DND-41 (cell line): ENCODE data around the gene PHACTR1.

Experiments used
- ATAC-seq: fragments of 200-7000 bp; cut with Tn5 transposase; 3 replicates; pipeline ENCODE4 v1.9.1; 2021; ENCODE audit warnings: low read depth; ENCODE audit not compliant: insufficient read depth
- DNase-seq: peaks from one replicate; pipeline ENCODE4 v3.0.0-alpha.2; 2020
- H2AFZ ChIP-seq: 2 replicates; pipeline ENCODE4 v1.6.0; 2012; ENCODE audit warnings: low read depth, low read length
- H3K27ac ChIP-seq: 2 replicates; pipeline ENCODE4 v1.5.1; 2012; ENCODE audit warnings: low read length, inconsistent platforms
- H3K27me3 ChIP-seq: fragments of 200-600 bp; sonication (generic); 2 replicates; pipeline ENCODE4 v1.6.0; 2012; ENCODE audit warnings: low read length, mild to moderate bottlenecking, inconsistent platforms; ENCODE audit not compliant: insufficient read depth, poor library complexity
- H3K36me3 ChIP-seq: 2 replicates; pipeline ENCODE4 v1.5.1; 2012; ENCODE audit warnings: low read length, inconsistent platforms; ENCODE audit not compliant: insufficient read depth
- H3K4me1 ChIP-seq: 2 replicates; pipeline ENCODE4 v1.5.1; 2012; ENCODE audit warnings: mild to moderate bottlenecking, low read length; ENCODE audit not compliant: insufficient read depth
- H3K4me2 ChIP-seq: 2 replicates; pipeline ENCODE4 v1.6.0; 2012; ENCODE audit warnings: mild to moderate bottlenecking, moderate library complexity, low read length, inconsistent platforms; ENCODE audit not compliant: insufficient read depth
- H3K4me3 ChIP-seq, 2 experiments: fragments of 200-600 bp in 1 of 2; shearing (Covaris generic) in 1 of 2; 2 replicates each; pipeline ENCODE4 v1.5.1; 2012 to 2016; ENCODE audit warnings: inconsistent platforms in 2 of 2, low read length in 2 of 2, mild to moderate bottlenecking in 2 of 2, low read depth in 1 of 2, moderate library complexity in 1 of 2
- H3K79me2 ChIP-seq: 2 replicates; pipeline ENCODE4 v1.6.0; 2012; ENCODE audit warnings: low read length, inconsistent platforms; ENCODE audit not compliant: insufficient read depth
- H3K9ac ChIP-seq: 2 replicates; pipeline ENCODE4 v1.6.0; 2012; ENCODE audit warnings: low read depth, mild to moderate bottlenecking, inconsistent platforms, low read length, moderate library complexity
- H3K9me3 ChIP-seq: 2 replicates; pipeline ENCODE4 v1.5.1; 2012; ENCODE audit warnings: low read length, moderate library complexity, mild to moderate bottlenecking, inconsistent platforms; ENCODE audit not compliant: insufficient read depth, severe bottlenecking
- H4K20me1 ChIP-seq: 2 replicates; pipeline ENCODE4 v1.6.0; 2012; ENCODE audit warnings: low read length; ENCODE audit not compliant: insufficient read depth
- CTCF ChIP-seq: IDR thresholded peaks from 2 replicates; pipeline ENCODE4 v1.5.1; 2012; ENCODE audit warnings: borderline replicate concordance, low read length, moderate library complexity, mild to moderate bottlenecking; ENCODE audit not compliant: poor library complexity, severe bottlenecking; ENCODE audit errors: extremely low read depth
- EZH2 ChIP-seq: IDR thresholded peaks from 3 replicates; pipeline ENCODE4 v1.6.1; 2012; ENCODE audit warnings: borderline replicate concordance, low read depth, mild to moderate bottlenecking, moderate library complexity, low read length, inconsistent platforms; ENCODE audit not compliant: severe bottlenecking

PHACTR1 gene

GRCh38 chr6:13172291-13172690, 455.7 kb downstream of the PHACTR1 start:
- H3K27ac ChIP-seq, result no peak overlapping the region
- H4K20me1 ChIP-seq, result no peaks in the 10 kb centered on the region
- no peaks in the 10 kb centered on the region for H3K79me2 ChIP-seq
- no peak overlapping the region for H3K4me3 ChIP-seq
- no peak overlapping the region for H3K4me2 ChIP-seq
- no peaks in the 10 kb centered on the region for H3K9me3 ChIP-seq
- DNase-seq, result no peak
- no peak overlapping the region for H3K9ac ChIP-seq
- no peaks in the 10 kb centered on the region for H3K36me3 ChIP-seq
- H3K27me3 ChIP-seq, result peaks cover 23% of the 10 kb centered on the region
- no peaks in the 10 kb centered on the region for H3K4me1 ChIP-seq
- H2AFZ ChIP-seq, result no peak overlapping the region
- TF ChIP-seq EZH2 (no peak), CTCF (no peak)
- no peak for ATAC-seq

- H3K4me2 ChIP-seq, result no peak overlapping the region
- TF ChIP-seq EZH2, result no peak
- TF ChIP-seq CTCF, result no peak
- H4K20me1 ChIP-seq, result no peaks in the 10 kb centered on the region
- H3K4me3 ChIP-seq, result no peak overlapping the region
- peaks cover 11% of the 10 kb centered on the region for H3K27me3 ChIP-seq
- H2AFZ ChIP-seq, result no peak overlapping the region
- ATAC-seq (no peak), DNase-seq (no peak)
- no peaks in the 10 kb centered on the region for H3K79me2 ChIP-seq
- H3K36me3 ChIP-seq, result no peaks in the 10 kb centered on the region
- no peaks in the 10 kb centered on the region; the same call in 1 of the 2 replicates for H3K4me1 ChIP-seq
- H3K9me3 ChIP-seq, result no peaks in the 10 kb centered on the region
- H3K9ac ChIP-seq, result no peak overlapping the region
- H3K27ac ChIP-seq, result no peak overlapping the region
Measured at GRCh38 chr6:13175087-13175486, 458.5 kb downstream of the PHACTR1 start.

GRCh38 chr6:13175759-13176158, 459.2 kb downstream of the PHACTR1 start:
- no peaks in the 10 kb centered on the region for H3K36me3 ChIP-seq
- DNase-seq (no peak), ATAC-seq (no peak)
- H3K4me2 ChIP-seq, result no peak overlapping the region
- H3K4me1 ChIP-seq, result no peaks in the 10 kb centered on the region; the same call in 1 of the 2 replicates
- H3K79me2 ChIP-seq, result no peaks in the 10 kb centered on the region
- H3K9ac ChIP-seq, result no peak overlapping the region
- H3K4me3 ChIP-seq, result no peak overlapping the region
- H3K27me3 ChIP-seq, result peaks cover 11% of the 10 kb centered on the region
- no peaks in the 10 kb centered on the region for H4K20me1 ChIP-seq
- H3K27ac ChIP-seq, result no peak overlapping the region
- H2AFZ ChIP-seq, result no peak overlapping the region
- TF ChIP-seq EZH2 (no peak), CTCF (no peak)
- no peaks in the 10 kb centered on the region for H3K9me3 ChIP-seq

GRCh38 chr6:13177664-13178063, 461.1 kb downstream of the PHACTR1 start:
- Histone ChIP-seq H3K27ac (no peak overlapping the region), H3K4me3 (no peak overlapping the region), H3K9me3 (no peaks in the 10 kb centered on the region), H3K9ac (no peak overlapping the region), H2AFZ (no peak overlapping the region), H3K27me3 (peaks cover 8% of the 10 kb centered on the region), H3K4me2 (no peak overlapping the region), H4K20me1 (no peaks in the 10 kb centered on the region), H3K79me2 (no peaks in the 10 kb centered on the region), H3K4me1 (no peaks in the 10 kb centered on the region; the same call in 1 of the 2 replicates), H3K36me3 (no peaks in the 10 kb centered on the region)
- TF ChIP-seq CTCF (no peak), EZH2 (no peak)
- DNase-seq (no peak), ATAC-seq (no peak)
